ENCODE data around the gene RBL2.

The RBL2 gene

GRCh38 chr16:53494636-53495035, 60.4 kb downstream of the RBL2 start:
- TF ChIP-seq Cebpa-rat (IDR thresholded peaks at IDR 0.05) = no peak
- Histone ChIP-seq H3K9ac (no peak overlapping the region), H3K27ac (no peak overlapping the region), H3K4me1 (no peaks in the 10 kb centered on the region), H4K20me1 (0 out of 22 replicates have a peak, but pooled peaks cover 0 to 6% (median 0%) of the 10 kb centered on the region in 11 experiments), H3K36me3 (peaks cover 76 to 94% (median 82%) of the 10 kb centered on the region in 11 experiments), H3K4me3 (no peak overlapping the region), H3K27me3 (no peaks in the 10 kb centered on the region), H3K9me3 (replicated peaks in 1 of 11) (no peaks in the 10 kb centered on the region), H3K4me2 (no peak overlapping the region)

DNA sequence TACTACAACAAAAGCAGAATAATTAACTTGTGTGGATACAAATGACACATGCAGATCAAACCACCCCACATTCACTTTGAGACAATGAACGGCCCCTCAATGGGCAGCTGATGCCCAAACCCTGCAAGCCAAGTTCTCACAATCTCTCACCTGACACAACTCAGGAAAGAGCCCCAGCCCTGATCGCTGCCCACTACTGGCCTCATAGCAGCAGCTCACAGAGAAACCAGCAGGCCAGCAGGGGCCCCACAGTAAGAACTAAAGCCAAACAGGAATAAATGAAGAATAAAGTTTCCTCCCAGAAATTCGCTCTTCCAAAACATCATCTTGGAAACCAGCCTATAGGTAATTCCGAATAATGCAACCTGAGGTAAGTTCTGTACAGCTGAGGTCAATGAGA, 61.1 kb downstream of the RBL2 start:
- H4K20me1 ChIP-seq = 0 out of 22 replicates have a peak, but pooled peaks cover 0 to 6% (median 0%) of the 10 kb centered on the region in 11 experiments
- TF ChIP-seq Cebpa-rat (IDR thresholded peaks at IDR 0.05) = no peak
- H3K27ac ChIP-seq = no peak overlapping the region

GRCh38 chr16:53498984-53499383, 64.7 kb downstream of the RBL2 start:
- Histone ChIP-seq H3K36me3 (peaks cover 40 to 55% (median 42%) of the 10 kb centered on the region in 11 experiments), H3K9me3 (replicated peaks in 1 of 11) (no peaks in the 10 kb centered on the region), H3K27ac (no peak overlapping the region), H3K27me3 (peaks cover 5 to 16% (median 11%) of the 10 kb centered on the region in 11 experiments; a peak in 12 of 22 replicates), H3K4me3 (no peak overlapping the region), H4K20me1 (peaks cover 0 to 9% (median 0%) of the 10 kb centered on the region in 11 experiments; a peak in 2 of 22 replicates), H3K4me2 (no peak overlapping the region), H3K4me1 (peaks cover 11 to 19% (median 17%) of the 10 kb centered on the region in 10 experiments), H3K9ac (no peak overlapping the region)
- no peak for TF ChIP-seq Cebpa-rat (IDR thresholded peaks at IDR 0.05)

More for the DNA sequence above, 61.1 kb downstream of the RBL2 start:
- no peaks in the 10 kb centered on the region for H3K4me1 ChIP-seq
- no peak overlapping the region for H3K4me2 ChIP-seq
- no peak overlapping the region for H3K9ac ChIP-seq
- no peaks in the 10 kb centered on the region for H3K27me3 ChIP-seq
- peaks cover 69 to 87% (median 75%) of the 10 kb centered on the region in 11 experiments for H3K36me3 ChIP-seq
- H3K4me3 ChIP-seq = no peak overlapping the region
- no peaks in the 10 kb centered on the region for H3K9me3 ChIP-seq (replicated peaks in 1 of 11)

DNA sequence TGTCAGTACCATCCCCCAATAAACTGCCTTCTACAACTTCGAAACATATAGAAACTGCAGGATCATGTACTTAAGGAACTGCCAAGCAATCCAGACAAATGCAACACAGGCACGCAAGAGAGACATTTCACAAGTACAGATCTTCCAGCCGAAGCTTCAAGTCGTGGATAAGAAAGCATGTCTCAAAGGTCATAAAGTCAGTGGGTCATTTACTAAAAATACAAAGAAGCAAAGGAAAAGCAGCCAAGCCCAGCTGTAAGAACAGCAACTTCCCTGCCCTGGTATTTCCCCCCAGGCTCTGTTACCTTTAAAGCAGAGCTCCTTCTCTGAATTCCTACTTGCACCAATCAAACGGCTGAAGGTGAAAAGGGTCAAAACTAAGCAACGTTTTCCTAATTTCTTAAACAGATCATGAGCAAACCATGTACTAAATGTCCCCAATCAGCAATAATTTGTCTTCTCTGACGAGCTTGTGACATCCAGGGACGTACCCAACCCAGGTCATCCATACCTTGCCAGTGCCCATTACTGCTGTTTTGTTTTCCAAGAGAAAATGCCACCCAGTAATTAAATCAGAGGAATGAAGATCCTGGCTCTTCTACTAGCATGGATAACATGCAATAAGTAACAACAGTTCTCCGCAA, 67.1 kb downstream of the RBL2 start:
- Histone ChIP-seq H4K20me1 (peaks cover 0 to 9% (median 0%) of the 10 kb centered on the region in 11 experiments; a peak in 2 of 22 replicates), H3K9me3 (replicated peaks in 1 of 11) (no peaks in the 10 kb centered on the region), H3K4me1 (peaks cover 26 to 35% (median 32%) of the 10 kb centered on the region in 10 experiments), H3K4me3 (peak overlapping the region in 2 of 10 experiments; percentile 87 to 93; a peak in 2 of 20 replicates), H3K4me2 (peak overlapping the region; percentile 87 to 99 (median 97); a peak in 21 of 22 replicates), H3K36me3 (peaks cover 16 to 31% (median 19%) of the 10 kb centered on the region in 11 experiments), H3K27me3 (peaks cover 5 to 16% (median 11%) of the 10 kb centered on the region in 11 experiments; a peak in 12 of 22 replicates), H3K9ac (peak overlapping the region in 4 of 11 experiments; percentile 80 to 82 (median 82); a peak in 1 of 22 replicates), H3K27ac (no peak overlapping the region)
- no peak for TF ChIP-seq Cebpa-rat (IDR thresholded peaks at IDR 0.05)

DNA sequence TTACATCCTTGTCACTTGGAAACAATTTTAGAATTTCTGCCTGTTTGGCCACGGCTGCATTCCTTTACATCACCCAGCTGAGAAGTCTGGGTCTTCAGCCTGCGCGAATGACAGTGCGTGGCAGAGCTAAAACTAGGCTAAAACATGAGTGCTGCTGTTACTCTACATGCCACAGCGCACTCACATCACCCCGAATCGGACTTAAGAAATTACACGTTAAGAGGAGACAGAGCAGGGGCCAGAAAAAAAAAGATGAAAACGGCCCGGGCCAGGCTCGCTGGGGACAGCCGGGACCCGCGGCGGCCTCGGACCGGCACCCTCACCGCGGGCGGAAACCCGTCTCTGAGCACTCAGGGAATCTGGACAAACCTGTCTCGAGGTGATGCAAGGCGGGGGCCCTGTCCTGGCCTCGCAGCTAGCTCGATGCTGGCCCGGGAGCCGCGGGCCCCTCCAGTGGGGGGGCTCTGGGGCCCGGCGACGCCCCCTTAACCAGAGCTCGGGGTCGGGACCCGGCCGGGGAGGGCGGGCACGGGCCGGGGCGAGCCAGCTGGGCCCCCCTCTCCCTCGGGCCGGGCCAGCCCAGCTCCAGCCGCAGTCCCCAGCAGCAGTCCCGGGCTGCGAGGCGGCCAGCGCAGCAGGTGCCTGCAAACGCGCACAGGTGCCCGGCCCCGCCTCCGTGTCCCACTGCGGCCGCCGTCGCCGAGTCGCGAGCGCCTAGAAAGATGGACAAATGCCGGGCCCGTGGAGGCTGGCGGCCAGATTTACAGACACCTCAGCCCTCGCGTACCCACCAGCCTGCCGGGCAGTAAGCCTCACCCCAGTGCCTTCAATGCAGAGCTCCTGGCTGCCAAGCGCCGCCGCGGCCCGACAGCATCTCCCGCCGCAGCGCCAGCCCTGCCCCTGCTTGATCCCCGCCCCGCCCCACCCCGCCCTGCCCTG, 68.3 kb downstream of the RBL2 start, which contains the start of gene AKTIP:
TSS of gene AKTIP (minus strand) at position 879 of the 939 bp plus-strand sequence. CDS start 2,950 bp downstream, outside the sequence.
- TF ChIP-seq Cebpa-rat (IDR thresholded peaks at IDR 0.05) = no peak
- peaks cover 5 to 16% (median 11%) of the 10 kb centered on the region in 11 experiments; a peak in 12 of 22 replicates for H3K27me3 ChIP-seq
- peak within 1 kb of the TSS; percentile 76 to 86 (median 83) for H3K9ac ChIP-seq
- no peaks in the 10 kb centered on the region for H3K9me3 ChIP-seq (replicated peaks in 1 of 11)
- H3K4me2 ChIP-seq = peak within 1 kb of the TSS; percentile 87 to 99 (median 97)
- H3K36me3 ChIP-seq = peaks cover 4 to 18% (median 6%) of the 10 kb centered on the region in 11 experiments; a peak in 18 of 22 replicates
- peaks cover 0 to 9% (median 0%) of the 10 kb centered on the region in 11 experiments; a peak in 2 of 22 replicates for H4K20me1 ChIP-seq
- H3K4me1 ChIP-seq = peaks cover 26 to 35% (median 32%) of the 10 kb centered on the region in 10 experiments
- H3K4me3 ChIP-seq = peak within 1 kb of the TSS; percentile 82 to 95 (median 90)
- H3K27ac ChIP-seq = peak within 1 kb of the TSS; percentile 36 to 87 (median 82); a peak in 21 of 22 replicates

DNA sequence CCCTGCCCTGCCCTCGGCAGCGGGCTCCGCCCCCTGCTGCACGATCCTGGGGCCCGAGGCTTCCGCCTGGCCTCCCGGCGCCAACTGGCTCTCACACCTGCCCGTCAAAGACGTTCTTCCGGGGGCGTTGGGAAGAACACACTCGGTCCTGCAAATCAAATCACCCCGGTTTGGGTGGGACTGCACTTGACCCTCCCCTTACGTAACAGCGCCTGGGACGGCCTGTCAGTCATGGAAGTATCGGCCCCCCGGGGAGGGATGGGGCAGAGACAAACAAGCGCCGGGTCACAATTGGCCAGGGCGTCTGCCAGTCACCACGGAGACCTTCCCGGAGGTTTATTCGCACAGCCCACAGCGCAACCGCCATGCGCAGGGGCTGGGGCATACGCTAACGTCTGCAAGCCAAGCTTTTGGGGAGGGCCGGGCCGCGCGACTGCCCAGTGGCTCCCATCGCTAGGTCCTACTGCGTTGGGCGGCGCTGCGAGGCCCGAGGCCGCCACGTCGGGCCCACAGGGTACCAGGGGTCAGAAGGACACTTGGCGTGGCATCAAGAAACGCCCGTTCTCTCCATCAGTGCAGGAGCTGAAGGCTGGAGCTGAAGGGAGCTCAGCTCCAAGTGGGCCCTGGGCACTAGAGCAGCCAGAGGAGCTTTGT, 69.1 kb downstream of the RBL2 start:
- Histone ChIP-seq H3K27ac (peak overlapping the region in 10 of 11 experiments; percentile 66 to 87 (median 82); a peak in 20 of 22 replicates), H3K9ac (peak overlapping the region; percentile 74 to 86 (median 83); a peak in 21 of 22 replicates), H3K27me3 (peaks cover 5 to 16% (median 11%) of the 10 kb centered on the region in 11 experiments; a peak in 12 of 22 replicates), H3K4me2 (peak overlapping the region; percentile 81 to 98 (median 92)), H4K20me1 (peaks cover 0 to 9% (median 0%) of the 10 kb centered on the region in 11 experiments; a peak in 2 of 22 replicates), H3K4me1 (peaks cover 26 to 35% (median 32%) of the 10 kb centered on the region in 10 experiments), H3K36me3 (peaks cover 0 to 11% (median 0%) of the 10 kb centered on the region in 11 experiments; a peak in 3 of 22 replicates), H3K4me3 (peak overlapping the region; percentile 82 to 95 (median 90)), H3K9me3 (replicated peaks in 1 of 11) (no peaks in the 10 kb centered on the region)
- peak in 5 of 11 experiments; percentile 11 to 37 (median 26); a peak in 3 of 22 replicates for TF ChIP-seq Cebpa-rat (IDR thresholded peaks at IDR 0.05)

DNA sequence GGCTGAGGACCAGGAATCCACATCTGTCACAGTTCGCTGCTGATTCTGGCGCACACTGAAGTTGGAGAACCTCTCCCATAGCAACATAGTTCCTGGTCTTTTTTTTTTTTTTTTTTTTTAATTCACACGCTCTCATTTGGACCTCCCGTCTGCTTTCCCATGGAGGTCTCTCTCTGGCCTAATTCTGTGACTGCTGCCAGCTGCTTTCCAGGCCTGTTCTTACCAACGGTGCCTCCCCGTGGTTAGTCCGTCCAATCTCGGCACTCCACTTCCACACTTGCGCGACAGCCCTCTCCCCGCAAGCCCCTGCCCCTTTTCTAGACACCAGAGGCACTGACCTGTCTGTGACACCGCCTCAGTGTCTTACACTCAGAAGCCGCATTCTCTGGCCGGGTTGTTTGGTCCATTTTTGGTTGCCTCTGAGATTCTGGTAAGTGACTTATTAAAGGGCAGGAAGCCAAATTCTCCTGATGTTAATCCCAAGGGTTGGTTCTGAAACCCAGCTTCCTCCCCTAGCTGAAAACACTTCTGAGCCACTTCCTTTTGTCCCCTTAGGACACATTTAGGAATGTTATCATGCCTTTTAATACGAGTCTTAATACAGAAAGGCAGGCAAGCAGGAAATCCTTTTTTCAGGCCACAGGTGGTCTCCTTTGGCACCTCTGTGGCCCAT, 69.9 kb downstream of the RBL2 start:
- peaks cover 5 to 16% (median 11%) of the 10 kb centered on the region in 11 experiments; a peak in 12 of 22 replicates for H3K27me3 ChIP-seq
- H3K27ac ChIP-seq = peak overlapping the region; percentile 36 to 87 (median 82); a peak in 21 of 22 replicates
- peaks cover 0 to 9% (median 0%) of the 10 kb centered on the region in 11 experiments; a peak in 2 of 22 replicates for H4K20me1 ChIP-seq
- H3K4me1 ChIP-seq = peaks cover 26 to 35% (median 32%) of the 10 kb centered on the region in 10 experiments
- H3K9ac ChIP-seq = peak overlapping the region; percentile 66 to 86 (median 83); a peak in 21 of 22 replicates
- peaks cover 0 to 5% (median 0%) of the 10 kb centered on the region in 11 experiments; a peak in 1 of 22 replicates for H3K36me3 ChIP-seq
- H3K4me2 ChIP-seq = peak overlapping the region; percentile 81 to 98 (median 92)
- no peaks in the 10 kb centered on the region for H3K9me3 ChIP-seq (replicated peaks in 1 of 11)
- H3K4me3 ChIP-seq = peak overlapping the region; percentile 50 to 77 (median 66); a peak in 19 of 20 replicates
- no peak for TF ChIP-seq Cebpa-rat (IDR thresholded peaks at IDR 0.05)
